ENCODE data around the gene OSBPL8. TPM values are rescaled to one million over a fixed set of nuclear protein-coding genes. Genes with fewer than 3 reads are reported as not detected.

OSBPL8 gene
- total RNA-seq (2021; fragmentation: NEBNext Ultra II Directional; extraction: Animal tissue kit (Norgen Biotek cat#: 25700)) (78.7 and 81.1 TPM in 2 replicates), polyA plus RNA-seq (2011; rRNA removed) (10.9 and 28.9 TPM in 2 replicates), polyA minus RNA-seq (2011; rRNA and poly(A)+ RNA removed) (75.0 and 106 TPM in 2 replicates)
- 16.0 TPM for polyA plus RNA-seq (2011; cell fraction: cytosol; rRNA removed)
- polyA plus RNA-seq (2011; cell fraction: nucleus; rRNA removed), result 52.2 TPM
- 14.0 to 31.1 TPM (median 22.4 TPM) in 4 replicates for polyA plus RNA-seq (2012, experiment 1 of 2)
- 1.7 TPM for polyA plus RNA-seq (2012, experiment 2 of 2)
- polyA plus RNA-seq (2013, experiment 1 of 2), result 44.3 TPM
- 45.2 TPM for polyA plus RNA-seq (2013, experiment 2 of 2)
- 63.6 TPM for polyA minus RNA-seq (2011; cell fraction: cytosol; rRNA and poly(A)+ RNA removed)
- polyA minus RNA-seq (2011; cell fraction: nucleus; rRNA and poly(A)+ RNA removed), result 128 TPM
- long read RNA-seq, experiment 1, full-length matches to known transcripts, result 1 of 52 reads
- long read RNA-seq, experiment 1, partial matches to known transcripts, result 10 of 52 reads
- long read RNA-seq, experiment 1, other reads (novel, unspliced or antisense), result 41 of 52 reads
- long read RNA-seq, experiment 2, partial matches to known transcripts, result 0 of 10 reads
- long read RNA-seq, experiment 2, other reads (novel, unspliced or antisense), result 10 of 10 reads

- peak within 1 kb of the TSS; percentile 57 for H3K4ac ChIP-seq (replicated peaks; ENCODE audit: insufficient read length, low read depth, low read length)
- peaks cover 0 to 2% (median 0%) of the 10 kb centered on the region in 4 experiments; a peak in 1 of 7 replicates for H3K4me1 ChIP-seq (replicated peaks in 1 of 4; ENCODE audit: control insufficient read depth in 3 of 4, insufficient read depth in 4 of 4, low read length in 3 of 4)
- peak within 1 kb of the TSS; percentile 89 for H2BK5ac ChIP-seq (ENCODE audit: low read depth, low read length)
- H4K20me1 ChIP-seq (replicated peaks in 1 of 2; ENCODE audit: control insufficient read depth in 1 of 2, insufficient read depth in 2 of 2, low read length in 2 of 2), result no peaks in the 10 kb centered on the region
- H3K9ac ChIP-seq (replicated peaks in 1 of 4; ENCODE audit: extremely low read depth in 1 of 4, low read depth in 3 of 4, low read length in 3 of 4), result peak within 1 kb of the TSS; percentile 74 to 93 (median 86)
- peak within 1 kb of the TSS; percentile 96 for H4K8ac ChIP-seq (ENCODE audit: extremely low read depth, insufficient read depth, low read length)
- H2BK12ac ChIP-seq (ENCODE audit: low read depth, low read length), result peak within 1 kb of the TSS; percentile 71
- H2AFZ ChIP-seq (ENCODE audit: low read length), result peak within 1 kb of the TSS; percentile 77
- CTCF ChIA-PET (ENCODE audit: partially characterized antibody), result interaction anchor here (2.0 kb wide), 1 partner anchor 86 kb away, joined by 4 read pairs; no protein-coding TSS in a partner anchor
- POLR2A ChIA-PET (ENCODE audit: partially characterized antibody), result interaction anchor here (0.6 to 2.0 kb wide), 13 partner anchors 9 to 1167 kb away, joined by 3 to 15 read pairs (median 4); partner anchors contain the start of gene ZDHHC17
- H2AK5ac ChIP-seq (ENCODE audit: low read depth, low read length), result no peak within 1 kb of the TSS
- no peak for FAIRE-seq
- peak within 1 kb of the TSS; percentile 82 for H4K91ac ChIP-seq (replicated peaks; ENCODE audit: insufficient read length, low read length)
- no peaks in the 10 kb centered on the region for H3K9me3 ChIP-seq (ENCODE audit: insufficient read depth in 2 of 2, low read depth in 1 of 2, low read length in 1 of 2)
- no peak within 1 kb of the TSS for H2BK20ac ChIP-seq (ENCODE audit: low read length)
- no peaks in the 10 kb centered on the region for H3K27me3 ChIP-seq (replicated peaks in 1 of 4; ENCODE audit: control insufficient read depth in 3 of 4, extremely low read depth in 1 of 4, insufficient read depth in 3 of 4, low read length in 3 of 4)
- H2BK15ac ChIP-seq (ENCODE audit: low read length), result peak within 1 kb of the TSS; percentile 77; the same call in 1 of the 2 replicates
- peak within 1 kb of the TSS; percentile 91 for H3K14ac ChIP-seq (ENCODE audit: insufficient read length)
- H3K4me2 ChIP-seq (ENCODE audit: insufficient read depth in 1 of 2, low read depth in 2 of 2, low read length in 2 of 2), result peak within 1 kb of the TSS; percentile 78 to 98
- peak; percentile 75 to 97 for DNase-seq (ENCODE audit: low read depth in 1 of 2, low spot score in 2 of 2)
- H3K27ac ChIP-seq (ENCODE audit: low read depth, low read length), result peak within 1 kb of the TSS; percentile 91
- H3K56ac ChIP-seq (replicated peaks; ENCODE audit: insufficient read length, low read depth, low read length), result peak within 1 kb of the TSS; percentile 92
- peaks cover 4% of the 10 kb centered on the region; the same call in 1 of the 2 replicates for H3K23me2 ChIP-seq (ENCODE audit: low read depth, low read length)
- peak within 1 kb of the TSS; percentile 93; the same call in 1 of the 2 replicates for H3K18ac ChIP-seq (ENCODE audit: extremely low read depth, low read length)
- no peaks in the 10 kb centered on the region for H3K36me3 ChIP-seq (ENCODE audit: control insufficient read depth in 2 of 4, insufficient read depth in 4 of 4, low read length in 3 of 4)
- H3K4me3 ChIP-seq (ENCODE audit: extremely low read depth in 1 of 4, insufficient read depth in 2 of 4, low read depth in 3 of 4, low read length in 4 of 4), result peak within 1 kb of the TSS; percentile 81 to 93 (median 90)
- H3K79me1 ChIP-seq (ENCODE audit: low read depth, low read length), result no peaks in the 10 kb centered on the region
- no peak within 1 kb of the TSS for H3K23ac ChIP-seq (ENCODE audit: insufficient read length)
- WGBS, 2 experiments (ENCODE audit: extremely low coverage in 1 of 2, insufficient coverage in 1 of 2, insufficient read length in 1 of 2, insufficient replicate concordance in 2 of 2, low coverage in 1 of 2, low lambda C conversion rate in 2 of 2, missing lambda C conversion rate in 1 of 2), result 1% methylated on average over 53 of the region's 76 CpGs; no CpG with 5 or more reads in 1 of the 2 experiments
- H4K5ac ChIP-seq (ENCODE audit: insufficient read length, low read depth, low read length), result peak within 1 kb of the TSS; percentile 99
- H3K79me2 ChIP-seq (ENCODE audit: control insufficient read depth in 1 of 2, insufficient read depth in 2 of 2, low read length in 2 of 2), result peaks cover 0 to 41% of the 10 kb centered on the region in 2 experiments; a peak in 2 of 4 replicates
- H2BK120ac ChIP-seq (replicated peaks; ENCODE audit: low read depth, low read length), result no peak within 1 kb of the TSS
- 0 out of 2 replicates have a peak, but pooled peaks have one; percentile 1 for TF ChIP-seq TEAD4 (IDR thresholded peaks at IDR 0.05; ENCODE audit: low read depth, low read length)
- no peak for TF ChIP-seq BCL11A (IDR thresholded peaks at IDR 0.05; ENCODE audit: low read depth in 2 of 2, low read length in 2 of 2)
- TF ChIP-seq SUZ12 (IDR thresholded peaks at IDR 0.05; ENCODE audit: low read length), result no peak
- no peak for TF ChIP-seq EZH2 (IDR thresholded peaks at IDR 0.05; ENCODE audit: low read depth, low read length, severe bottlenecking)
- TF ChIP-seq USF2 (IDR thresholded peaks at IDR 0.05; ENCODE audit: low read length), result peak; percentile 94
- no peak for TF ChIP-seq RFX5 (IDR thresholded peaks at IDR 0.05; ENCODE audit: borderline replicate concordance, low read depth, low read length)
- peak; percentile 90 to 96 for TF ChIP-seq POLR2A (IDR thresholded peaks at IDR 0.05; ENCODE audit: control extremely low read depth in 1 of 2, low read depth in 2 of 2, low read length in 2 of 2)
- TF ChIP-seq KDM5A (IDR thresholded peaks at IDR 0.05; ENCODE audit: low read length), result peak; percentile 75; the same call in 1 of the 2 replicates
These were observed at the start of gene OSBPL8 for GRCh38 chr12:76559400-76560085. Gene OSBPL8 (minus strand): TSS chr12:76559771. CDS start chr12:76487551, 72,220 bp downstream.

All from H1 (cell line).